Progenitor cell of endocrine pancreas (in vitro differentiated cells): ENCODE measurements around the gene AFM. TPM values are rescaled to one million over a fixed set of nuclear protein-coding genes. Genes with fewer than 3 reads are reported as not detected.
A peak's percentile ranks its signal among the peaks of the same experiment; 100 is the strongest.

Experiments used
- DNase-seq: peaks from one replicate; pipeline ENCODE4 v3.0.0; 2021; ENCODE audit warnings: low spot score; ENCODE audit not compliant: unreplicated experiment
- H3K27ac Mint-ChIP-seq: 2 replicates; pipeline ENCODE4 v1.8.0; 2021; ENCODE audit warnings: mild to moderate bottlenecking, moderate library complexity, mixed read lengths
- H3K27me3 Mint-ChIP-seq: 2 replicates; pipeline ENCODE4 v1.8.0; 2021; ENCODE audit warnings: mixed read lengths
- H3K36me3 Mint-ChIP-seq: 2 replicates; pipeline ENCODE4 v1.8.0; 2022; ENCODE audit warnings: mixed read lengths; ENCODE audit not compliant: insufficient read depth
- H3K4me1 Mint-ChIP-seq: 2 replicates; pipeline ENCODE4 v1.8.0; 2021; ENCODE audit warnings: low read depth, mixed read lengths
- H3K4me3 Mint-ChIP-seq: 2 replicates; pipeline ENCODE4 v1.8.0; 2021; ENCODE audit warnings: low read depth, mild to moderate bottlenecking, moderate library complexity, mixed read lengths
- H3K9me3 Mint-ChIP-seq: 2 replicates; pipeline ENCODE4 v1.8.0; 2021; ENCODE audit warnings: low read depth, mixed read lengths
- CTCF ChIP-seq: fragments of 200-600 bp; sonication (generic); IDR thresholded peaks from one replicate; pipeline ENCODE4 v1.5.0; 2021; ENCODE audit warnings: antibody characterized with exemption, mild to moderate bottlenecking; ENCODE audit not compliant: unreplicated experiment
- long read RNA-seq: library from polyadenylated mRNA; unstranded; transcript quantifications from one replicate; pipeline ENCODE4 v2.0.0, GENCODE V29; 2020
- total RNA-seq: library from RNA; stranded (reverse); gene quantifications from 2 replicates; pipeline ENCODE4 v1.2.1, GENCODE V29; 2021

The AFM gene
- total RNA-seq, result 0.26 and 0.47 TPM in 2 replicates
- long read RNA-seq, partial matches to known transcripts, result 0 of 1 reads
- long read RNA-seq, other reads (novel, unspliced or antisense), result 0 of 1 reads

- peaks cover 13% of the 10 kb centered on the region for H3K4me1 Mint-ChIP-seq
Observed at GRCh38 chr4:73481358-73481757, at the start of gene AFM. AFM (plus strand) TSS chr4:73481745; CDS start chr4:73481776, 31 bp downstream.

GRCh38 chr4:73431813-73432168 is 49.8 kb upstream of the AFM start:
- no peak for TF ChIP-seq CTCF
- peaks cover 6% of the 10 kb centered on the region for H3K9me3 Mint-ChIP-seq
- H3K36me3 Mint-ChIP-seq, result peaks cover 1% of the 10 kb centered on the region
- DNase-seq, result no peak
- H3K4me1 Mint-ChIP-seq, result peaks cover 33% of the 10 kb centered on the region
- no peak overlapping the region for H3K27ac Mint-ChIP-seq
- no peaks in the 10 kb centered on the region for H3K27me3 Mint-ChIP-seq
- no peak overlapping the region for H3K4me3 Mint-ChIP-seq

More at GRCh38 chr4:73481358-73481757, at the start of gene AFM:
- no peak for TF ChIP-seq CTCF
- no peak within 1 kb of the TSS for H3K4me3 Mint-ChIP-seq
- peak within 1 kb of the TSS; percentile 78 for H3K27ac Mint-ChIP-seq
- no peaks in the 10 kb centered on the region for H3K36me3 Mint-ChIP-seq
- H3K27me3 Mint-ChIP-seq, result peaks cover 4% of the 10 kb centered on the region
- peaks cover 4% of the 10 kb centered on the region for H3K9me3 Mint-ChIP-seq
- no peak for DNase-seq

- Mint-ChIP-seq H3K27me3 (no peaks in the 10 kb centered on the region), H3K36me3 (peaks cover 1% of the 10 kb centered on the region), H3K27ac (peak overlapping the region; percentile 76), H3K9me3 (peaks cover 8% of the 10 kb centered on the region), H3K4me1 (peaks cover 34% of the 10 kb centered on the region), H3K4me3 (peak overlapping the region; percentile 27)
- DNase-seq, result no peak
- TF ChIP-seq CTCF, result no peak
Observed at GRCh38 chr4:73432169-73433000, 49.2 kb upstream of the AFM start.

DNA sequence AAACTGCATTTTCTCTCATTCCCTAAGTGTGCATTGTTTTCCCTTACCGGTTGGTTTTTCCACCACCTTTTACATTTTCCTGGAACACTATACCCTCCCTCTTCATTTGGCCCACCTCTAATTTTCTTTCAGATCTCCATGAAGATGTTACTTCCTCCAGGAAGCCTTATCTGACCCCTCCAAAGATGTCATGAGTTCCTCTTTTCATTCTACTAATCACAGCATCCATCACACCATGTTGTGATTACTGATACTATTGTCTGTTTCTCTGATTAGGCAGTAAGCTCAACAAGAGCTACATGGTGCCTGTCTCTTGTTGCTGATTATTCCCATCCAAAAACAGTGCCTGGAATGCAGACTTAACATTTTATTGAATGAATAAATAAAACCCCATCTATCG is 48.4 kb upstream of the AFM start:
- DNase-seq, result no peak
- H3K36me3 Mint-ChIP-seq, result peaks cover 1% of the 10 kb centered on the region
- TF ChIP-seq CTCF, result no peak
- H3K9me3 Mint-ChIP-seq, result peaks cover 8% of the 10 kb centered on the region
- H3K27me3 Mint-ChIP-seq, result no peaks in the 10 kb centered on the region
- H3K4me3 Mint-ChIP-seq, result no peak overlapping the region
- H3K27ac Mint-ChIP-seq, result peak overlapping the region; percentile 49
- peaks cover 34% of the 10 kb centered on the region for H3K4me1 Mint-ChIP-seq

DNA sequence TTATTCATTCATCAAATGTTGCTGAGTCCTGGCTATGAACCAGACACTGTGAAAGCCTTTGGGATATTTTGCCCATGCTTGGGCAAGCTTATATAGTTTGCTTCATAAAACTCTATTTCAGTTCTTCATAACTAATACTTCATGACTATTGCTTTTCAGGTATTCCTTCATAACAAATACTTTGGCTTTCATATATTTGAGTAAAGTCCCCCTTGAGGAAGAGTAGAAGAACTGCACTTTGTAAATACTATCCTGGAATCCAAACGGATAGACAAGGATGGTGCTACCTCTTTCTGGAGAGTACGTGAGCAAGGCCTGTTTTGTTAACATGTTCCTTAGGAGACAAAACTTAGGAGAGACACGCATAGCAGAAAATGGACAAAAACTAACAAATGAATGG is 47.2 kb upstream of the AFM start:
- Mint-ChIP-seq H3K4me3 (no peak overlapping the region), H3K4me1 (peaks cover 34% of the 10 kb centered on the region), H3K36me3 (peaks cover 1% of the 10 kb centered on the region), H3K9me3 (peaks cover 8% of the 10 kb centered on the region), H3K27ac (no peak overlapping the region), H3K27me3 (no peaks in the 10 kb centered on the region)
- TF ChIP-seq CTCF, result peak; percentile 44
- DNase-seq, result no peak
